Kidney epithelial cell (primary cell): ENCODE results near the gene ARSB. TPM values are rescaled to one million over a fixed set of nuclear protein-coding genes. Genes with fewer than 3 reads are reported as not detected.
A peak's percentile ranks its signal among the peaks of the same experiment; 100 is the strongest.

ENCODE experiments used
- DNase-seq: peaks from one replicate; pipeline ENCODE4 v3.0.0-alpha.2; 2010; ENCODE audit warnings: low read depth
- H3K27me3 ChIP-seq: 2 replicates; pipeline ENCODE4 v1.6.0; 2011; ENCODE audit warnings: low read length; ENCODE audit not compliant: control insufficient read depth, insufficient read depth
- H3K36me3 ChIP-seq: 2 replicates; pipeline ENCODE4 v1.5.1; 2011; ENCODE audit warnings: low read length; ENCODE audit not compliant: control insufficient read depth, insufficient read depth
- H3K4me3 ChIP-seq: 2 replicates; pipeline ENCODE4 v1.5.1; 2011; ENCODE audit warnings: low read depth, mild to moderate bottlenecking, control low read depth, low read length
- CTCF ChIP-seq: IDR thresholded peaks from 2 replicates; pipeline ENCODE4 v1.5.1; 2011; ENCODE audit warnings: mild to moderate bottlenecking, moderate library complexity, low read length, control low read depth, inconsistent platforms; ENCODE audit not compliant: insufficient read depth, poor library complexity, severe bottlenecking
- total RNA-seq: library from RNA; depleted of rRNA; stranded (reverse); fragments of >200 nt; gene quantifications from 2 replicates; pipeline ENCODE4 v1.2.3, GENCODE V29; 2015

Gene ARSB
- total RNA-seq, 1 donor from 2014 or later = 17.5 TPM

GRCh38 chr5:78845470-78845869 is 139.6 kb downstream of the ARSB start:
- Histone ChIP-seq H3K36me3 (no peaks in the 10 kb centered on the region), H3K4me3 (no peak overlapping the region), H3K27me3 (no peaks in the 10 kb centered on the region)
- no peak for TF ChIP-seq CTCF
- DNase-seq = no peak

GRCh38 chr5:78843436-78843835 is 141.7 kb downstream of the ARSB start:
- TF ChIP-seq CTCF = no peak
- H3K4me3 ChIP-seq = no peak overlapping the region
- no peaks in the 10 kb centered on the region for H3K36me3 ChIP-seq
- H3K27me3 ChIP-seq = no peaks in the 10 kb centered on the region
- no peak for DNase-seq

- DNase-seq = no peak
- no peaks in the 10 kb centered on the region for H3K36me3 ChIP-seq
- TF ChIP-seq CTCF = no peak
- no peaks in the 10 kb centered on the region for H3K27me3 ChIP-seq
- H3K4me3 ChIP-seq = no peak overlapping the region
Observed at GRCh38 chr5:78841767-78842166, 143.3 kb downstream of the ARSB start.

- TF ChIP-seq CTCF = no peak
- no peaks in the 10 kb centered on the region for H3K27me3 ChIP-seq
- no peaks in the 10 kb centered on the region for H3K36me3 ChIP-seq
- H3K4me3 ChIP-seq = no peak overlapping the region
- DNase-seq = no peak
Observed at GRCh38 chr5:78838753-78839152, 146.4 kb downstream of the ARSB start.

- no peaks in the 10 kb centered on the region for H3K36me3 ChIP-seq
- peak; percentile 21 for DNase-seq
- TF ChIP-seq CTCF = no peak
- H3K4me3 ChIP-seq = no peak overlapping the region
- H3K27me3 ChIP-seq = no peaks in the 10 kb centered on the region
Observed at GRCh38 chr5:78837836-78838235, 147.3 kb downstream of the ARSB start.

GRCh38 chr5:78835176-78835575 is 149.9 kb downstream of the ARSB start:
- H3K36me3 ChIP-seq = no peaks in the 10 kb centered on the region
- no peak for TF ChIP-seq CTCF
- H3K27me3 ChIP-seq = no peaks in the 10 kb centered on the region
- H3K4me3 ChIP-seq = no peak overlapping the region
- no peak for DNase-seq
